MM.1S (cell line): ENCODE results near the gene PARVB.

Experiments
- DNase-seq: peaks from one replicate; pipeline ENCODE4 v3.0.0-alpha.2; 2015
- H2AFZ ChIP-seq: fragments of 300-600 bp; sonication (generic); 2 replicates; pipeline ENCODE4 v1.6.0; 2016; ENCODE audit warnings: antibody characterized with exemption, low read length
- H3F3A ChIP-seq: fragments of 300-600 bp; sonication (generic); 2 replicates; pipeline ENCODE4 v1.6.1; 2016; ENCODE audit warnings: mild to moderate bottlenecking, antibody characterized with exemption, low read length, moderate library complexity, mixed read lengths; ENCODE audit not compliant: insufficient read depth
- H3K27ac ChIP-seq: fragments of 300-600 bp; sonication (generic); 2 replicates; pipeline ENCODE4 v1.5.1; 2016; ENCODE audit warnings: mild to moderate bottlenecking, low read length
- H3K27me3 ChIP-seq: fragments of 300-600 bp; sonication (generic); replicated peaks from 2 replicates; pipeline ENCODE4 v1.6.0; 2016; ENCODE audit warnings: low read length; ENCODE audit not compliant: insufficient read depth
- H3K36me3 ChIP-seq: fragments of 300-600 bp; sonication (generic); replicated peaks from 2 replicates; pipeline ENCODE4 v1.6.1; 2016; ENCODE audit warnings: mild to moderate bottlenecking, low read length, mixed read lengths; ENCODE audit not compliant: insufficient read depth
- H3K4me1 ChIP-seq: fragments of 300-600 bp; sonication (generic); 2 replicates; pipeline ENCODE4 v1.6.1; 2016; ENCODE audit warnings: low read length, mixed read lengths
- H3K4me2 ChIP-seq: fragments of 300-600 bp; sonication (generic); 2 replicates; pipeline ENCODE4 v1.6.0; 2016; ENCODE audit warnings: low read depth, low read length
- H3K4me3 ChIP-seq: fragments of 300-600 bp; sonication (generic); 2 replicates; pipeline ENCODE4 v1.5.1; 2016; ENCODE audit warnings: low read length, mixed read lengths
- H3K79me2 ChIP-seq: fragments of 300-600 bp; sonication (generic); 2 replicates; pipeline ENCODE4 v1.6.1; 2016; ENCODE audit warnings: mixed run types, low read length, mixed read lengths
- H3K9ac ChIP-seq: fragments of 300-600 bp; sonication (generic); 2 replicates; pipeline ENCODE4 v1.6.1; 2016; ENCODE audit warnings: low read length, mixed read lengths
- H3K9me2 ChIP-seq: fragments of 300-600 bp; sonication (generic); replicated peaks from 2 replicates; pipeline ENCODE4 v1.6.1; 2016; ENCODE audit warnings: mild to moderate bottlenecking, low read length, mixed read lengths; ENCODE audit not compliant: insufficient read depth
- H3K9me3 ChIP-seq: fragments of 300-600 bp; sonication (generic); replicated peaks from 2 replicates; pipeline ENCODE4 v1.6.1; 2016; ENCODE audit warnings: mild to moderate bottlenecking, low read length, mixed read lengths; ENCODE audit not compliant: insufficient read depth
- H4K20me1 ChIP-seq: fragments of 300-600 bp; sonication (generic); 2 replicates; pipeline ENCODE4 v1.6.1; 2016; ENCODE audit warnings: mild to moderate bottlenecking, low read length, moderate library complexity, mixed read lengths; ENCODE audit not compliant: insufficient read depth
- EZH2 ChIP-seq: fragments of 300-600 bp; sonication (generic); optimal IDR thresholded peaks from 2 replicates; pipeline ENCODE3; 2017; ENCODE audit warnings: low read depth, mild to moderate bottlenecking, antibody characterized with exemption, low read length, mixed read lengths
- EZH2phosphoT487 ChIP-seq: fragments of 300-600 bp; sonication (generic); IDR thresholded peaks from 2 replicates; pipeline ENCODE4 v1.6.1; 2018; ENCODE audit warnings: antibody characterized with exemption, low read length
- TF ChIP-seq, protein P1 (sequence below): fragments of 300-600 bp; sonication (generic); IDR thresholded peaks from 2 replicates; pipeline ENCODE4 v1.5.1; 2016; ENCODE audit warnings: antibody characterized with exemption, low read length, mixed read lengths

PARVB gene

DNA sequence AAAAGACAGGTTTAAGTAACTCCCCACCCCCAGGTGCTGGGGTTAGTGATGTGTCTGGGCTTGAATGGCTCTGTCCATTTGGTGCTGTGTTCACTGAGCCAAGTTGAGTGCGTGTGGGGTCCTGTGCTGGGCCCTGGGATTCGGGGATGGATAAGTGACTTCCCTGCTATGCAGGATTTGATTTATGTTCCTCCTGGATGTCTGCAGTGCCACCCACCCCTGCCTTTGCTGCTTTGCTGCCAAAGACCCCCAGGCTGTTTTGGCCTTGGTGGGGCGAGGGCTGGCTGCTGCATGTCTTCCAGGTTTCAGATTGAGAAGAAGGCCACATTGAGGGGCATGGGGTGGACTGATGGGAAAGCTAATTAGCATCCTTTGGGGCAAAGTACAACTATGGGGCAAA, 78.8 kb downstream of the PARVB start:
- H3K9ac ChIP-seq: no peak overlapping the region
- no peak overlapping the region for H3K4me2 ChIP-seq
- H2AFZ ChIP-seq: no peak overlapping the region
- H4K20me1 ChIP-seq: no peaks in the 10 kb centered on the region
- no peak overlapping the region for H3K4me3 ChIP-seq
- TF ChIP-seq, protein P1, sequence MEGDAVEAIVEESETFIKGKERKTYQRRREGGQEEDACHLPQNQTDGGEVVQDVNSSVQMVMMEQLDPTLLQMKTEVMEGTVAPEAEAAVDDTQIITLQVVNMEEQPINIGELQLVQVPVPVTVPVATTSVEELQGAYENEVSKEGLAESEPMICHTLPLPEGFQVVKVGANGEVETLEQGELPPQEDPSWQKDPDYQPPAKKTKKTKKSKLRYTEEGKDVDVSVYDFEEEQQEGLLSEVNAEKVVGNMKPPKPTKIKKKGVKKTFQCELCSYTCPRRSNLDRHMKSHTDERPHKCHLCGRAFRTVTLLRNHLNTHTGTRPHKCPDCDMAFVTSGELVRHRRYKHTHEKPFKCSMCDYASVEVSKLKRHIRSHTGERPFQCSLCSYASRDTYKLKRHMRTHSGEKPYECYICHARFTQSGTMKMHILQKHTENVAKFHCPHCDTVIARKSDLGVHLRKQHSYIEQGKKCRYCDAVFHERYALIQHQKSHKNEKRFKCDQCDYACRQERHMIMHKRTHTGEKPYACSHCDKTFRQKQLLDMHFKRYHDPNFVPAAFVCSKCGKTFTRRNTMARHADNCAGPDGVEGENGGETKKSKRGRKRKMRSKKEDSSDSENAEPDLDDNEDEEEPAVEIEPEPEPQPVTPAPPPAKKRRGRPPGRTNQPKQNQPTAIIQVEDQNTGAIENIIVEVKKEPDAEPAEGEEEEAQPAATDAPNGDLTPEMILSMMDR: no peak
- TF ChIP-seq EZH2: no peak
- TF ChIP-seq EZH2phosphoT487: no peak
- H3K9me3 ChIP-seq: no peaks in the 10 kb centered on the region
- H3K36me3 ChIP-seq: no peaks in the 10 kb centered on the region
- no peaks in the 10 kb centered on the region for H3K79me2 ChIP-seq
- H3K4me1 ChIP-seq: no peaks in the 10 kb centered on the region
- H3K27me3 ChIP-seq: no peaks in the 10 kb centered on the region
- H3K27ac ChIP-seq: no peak overlapping the region
- no peaks in the 10 kb centered on the region for H3F3A ChIP-seq
- no peak for DNase-seq
- no peaks in the 10 kb centered on the region for H3K9me2 ChIP-seq

DNA sequence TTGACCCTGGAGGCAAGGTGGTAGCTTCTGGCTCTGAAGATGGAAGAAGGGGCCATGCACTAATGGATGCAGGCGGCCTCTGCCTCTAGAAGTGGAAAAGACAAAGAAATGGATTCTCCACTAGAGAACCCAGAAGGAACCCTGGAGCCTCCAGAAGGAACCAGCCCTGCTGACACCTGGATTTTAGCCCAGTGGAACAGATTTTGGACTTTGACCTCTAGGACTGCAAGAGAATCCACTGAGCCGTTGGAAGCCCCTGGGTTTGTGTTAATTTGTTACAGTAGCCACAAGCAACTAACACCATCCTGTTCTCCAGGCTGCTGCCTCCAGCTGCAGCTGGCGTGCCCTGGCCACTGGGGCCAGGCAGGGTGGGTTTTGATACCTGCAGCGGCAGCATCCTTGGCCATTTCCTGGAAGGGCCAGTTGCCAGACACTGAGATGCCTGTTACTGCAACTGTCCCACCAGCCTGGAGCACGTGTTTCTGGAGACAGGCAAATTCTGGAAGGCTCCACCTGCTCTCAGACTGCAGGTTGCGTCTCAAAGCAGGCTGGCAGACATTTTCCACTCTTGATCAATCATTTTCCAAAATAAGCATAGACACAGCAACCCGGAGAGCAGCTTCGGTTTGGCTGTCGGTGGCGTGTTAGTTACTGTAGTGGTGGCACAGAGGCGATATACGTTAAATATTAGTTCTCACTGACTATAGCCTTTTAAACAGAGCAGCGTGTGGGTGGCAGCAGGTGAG, 79.8 kb downstream of the PARVB start:
- H3K79me2 ChIP-seq: no peaks in the 10 kb centered on the region
- H3K27ac ChIP-seq: no peak overlapping the region
- no peaks in the 10 kb centered on the region for H3F3A ChIP-seq
- H3K9me3 ChIP-seq: no peaks in the 10 kb centered on the region
- DNase-seq: no peak
- TF ChIP-seq, protein P1: no peak
- TF ChIP-seq EZH2phosphoT487: no peak
- TF ChIP-seq EZH2: no peak
- no peak overlapping the region for H2AFZ ChIP-seq
- H3K4me2 ChIP-seq: no peak overlapping the region
- no peaks in the 10 kb centered on the region for H3K27me3 ChIP-seq
- H4K20me1 ChIP-seq: no peaks in the 10 kb centered on the region
- no peaks in the 10 kb centered on the region for H3K9me2 ChIP-seq
- H3K9ac ChIP-seq: no peak overlapping the region
- no peaks in the 10 kb centered on the region for H3K4me1 ChIP-seq
- H3K36me3 ChIP-seq: no peaks in the 10 kb centered on the region
- no peak overlapping the region for H3K4me3 ChIP-seq

DNA sequence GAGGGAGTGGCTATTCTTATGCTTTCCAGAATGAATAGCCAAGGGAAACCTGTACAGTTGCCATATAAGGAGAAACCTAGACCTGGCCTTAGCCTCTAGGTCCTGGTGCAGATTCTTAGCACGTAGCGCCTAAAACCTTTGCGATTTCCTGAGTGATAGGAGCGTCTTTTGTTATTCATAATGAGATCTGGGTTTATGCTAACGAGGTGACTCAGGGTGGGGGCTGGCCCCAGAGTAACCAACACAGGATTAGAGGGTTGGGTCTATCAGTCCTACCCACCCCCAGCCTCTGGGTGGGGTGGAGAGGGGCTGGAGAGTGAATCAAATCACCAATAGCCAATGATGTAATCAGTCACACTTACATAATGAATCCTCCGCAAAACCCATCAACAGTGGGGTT, 83.2 kb downstream of the PARVB start:
- TF ChIP-seq EZH2phosphoT487 (no peak), EZH2 (no peak)
- TF ChIP-seq, protein P1: no peak
- Histone ChIP-seq H3K27me3 (no peaks in the 10 kb centered on the region), H3K4me3 (no peak overlapping the region), H4K20me1 (no peaks in the 10 kb centered on the region), H3K27ac (no peak overlapping the region), H3F3A (no peaks in the 10 kb centered on the region), H3K9ac (no peak overlapping the region), H3K9me2 (no peaks in the 10 kb centered on the region), H3K4me1 (no peaks in the 10 kb centered on the region), H3K36me3 (no peaks in the 10 kb centered on the region), H3K9me3 (no peaks in the 10 kb centered on the region), H2AFZ (no peak overlapping the region), H3K79me2 (no peaks in the 10 kb centered on the region), H3K4me2 (no peak overlapping the region)
- no peak for DNase-seq
